Astrocyte (in vitro differentiated cells and primary cell): Measurements from ENCODE around the gene CFAP206. TPM values are rescaled to one million over a fixed set of nuclear protein-coding genes. Genes with fewer than 3 reads are reported as not detected.

Experiments used
- DNase-seq: peaks from one replicate; pipeline ENCODE4 v3.0.0-alpha.2; 2010; ENCODE audit warnings: low read depth
- FAIRE-seq: peaks from 2 replicates; lab custom pipeline; 2011; peaks lifted over from hg19 to GRCh38; lab: Jason Lieb, UNC
- H2AFZ ChIP-seq: 2 replicates; pipeline ENCODE4 v1.6.0; 2012; ENCODE audit warnings: low read depth, low read length, inconsistent platforms
- H3K27ac ChIP-seq: 2 replicates; pipeline ENCODE4 v1.5.1; 2011; ENCODE audit warnings: low read depth, low read length, inconsistent platforms
- H3K27me3 ChIP-seq: 2 replicates; pipeline ENCODE4 v1.6.0; 2011; ENCODE audit warnings: low read length, inconsistent platforms; ENCODE audit not compliant: insufficient read depth
- H3K36me3 ChIP-seq: 2 replicates; pipeline ENCODE4 v1.5.1; 2011; ENCODE audit warnings: low read length, inconsistent platforms; ENCODE audit not compliant: insufficient read depth
- H3K4me1 ChIP-seq: 2 replicates; pipeline ENCODE4 v1.5.1; 2011; ENCODE audit warnings: low read length, inconsistent platforms; ENCODE audit not compliant: insufficient read depth
- H3K4me2 ChIP-seq: 2 replicates; pipeline ENCODE4 v1.6.0; 2012; ENCODE audit warnings: low read length, inconsistent platforms
- H3K4me3 ChIP-seq: 2 replicates; pipeline ENCODE4 v1.5.1; 2011; ENCODE audit warnings: low read depth, mild to moderate bottlenecking, low read length, inconsistent platforms; ENCODE audit not compliant: insufficient read depth
- H3K79me2 ChIP-seq: 2 replicates; pipeline ENCODE4 v1.6.0; 2012; ENCODE audit warnings: mild to moderate bottlenecking, low read length, inconsistent platforms; ENCODE audit not compliant: insufficient read depth
- H3K9ac ChIP-seq: 2 replicates; pipeline ENCODE4 v1.6.0; 2012; ENCODE audit warnings: mild to moderate bottlenecking, low read length, inconsistent platforms
- H3K9me3 ChIP-seq: 2 replicates; pipeline ENCODE4 v1.5.1; 2012; ENCODE audit warnings: low read depth, mild to moderate bottlenecking, low read length, inconsistent platforms; ENCODE audit not compliant: insufficient read depth
- H4K20me1 ChIP-seq: 2 replicates; pipeline ENCODE4 v1.6.0; 2012; ENCODE audit warnings: low read length, inconsistent platforms; ENCODE audit not compliant: insufficient read depth
- H3K27ac Mint-ChIP-seq: one replicate; pipeline ENCODE4 v1.8.0; 2021; ENCODE audit warnings: mild to moderate bottlenecking, mixed read lengths; ENCODE audit not compliant: unreplicated experiment
- H3K27me3 Mint-ChIP-seq: one replicate; pipeline ENCODE4 v1.8.0; 2021; ENCODE audit warnings: low read depth, mixed read lengths; ENCODE audit not compliant: unreplicated experiment
- H3K36me3 Mint-ChIP-seq: one replicate; pipeline ENCODE4 v1.8.0; 2021; ENCODE audit warnings: low read depth, mixed read lengths; ENCODE audit not compliant: unreplicated experiment
- H3K4me1 Mint-ChIP-seq: one replicate; pipeline ENCODE4 v1.8.0; 2021; ENCODE audit warnings: low read depth, mixed read lengths; ENCODE audit not compliant: unreplicated experiment
- H3K4me3 Mint-ChIP-seq: one replicate; pipeline ENCODE4 v1.8.0; 2021; ENCODE audit warnings: mild to moderate bottlenecking, moderate library complexity, mixed read lengths; ENCODE audit not compliant: unreplicated experiment
- H3K9me3 Mint-ChIP-seq: one replicate; pipeline ENCODE4 v1.8.0; 2021; ENCODE audit warnings: mild to moderate bottlenecking, mixed read lengths; ENCODE audit not compliant: unreplicated experiment
- EZH2 ChIP-seq: IDR thresholded peaks from 2 replicates; pipeline ENCODE4 v1.6.1; 2012; ENCODE audit warnings: mild to moderate bottlenecking, low read length, inconsistent platforms; ENCODE audit not compliant: insufficient read depth
- total RNA-seq: library from RNA; stranded (reverse); gene quantifications from 2 replicates; pipeline ENCODE4 v1.2.1, GENCODE V29; 2021
- TF ChIP-seq, protein P1 (sequence below): IDR thresholded peaks from 2 replicates; pipeline ENCODE4 v1.5.1; 2011; ENCODE audit warnings: low read depth, mild to moderate bottlenecking, inconsistent platforms, low read length, moderate library complexity; ENCODE audit not compliant: insufficient read depth

Gene CFAP206
- total RNA-seq, 1 donor from 2014 or later, result 0.79 TPM

DNA sequence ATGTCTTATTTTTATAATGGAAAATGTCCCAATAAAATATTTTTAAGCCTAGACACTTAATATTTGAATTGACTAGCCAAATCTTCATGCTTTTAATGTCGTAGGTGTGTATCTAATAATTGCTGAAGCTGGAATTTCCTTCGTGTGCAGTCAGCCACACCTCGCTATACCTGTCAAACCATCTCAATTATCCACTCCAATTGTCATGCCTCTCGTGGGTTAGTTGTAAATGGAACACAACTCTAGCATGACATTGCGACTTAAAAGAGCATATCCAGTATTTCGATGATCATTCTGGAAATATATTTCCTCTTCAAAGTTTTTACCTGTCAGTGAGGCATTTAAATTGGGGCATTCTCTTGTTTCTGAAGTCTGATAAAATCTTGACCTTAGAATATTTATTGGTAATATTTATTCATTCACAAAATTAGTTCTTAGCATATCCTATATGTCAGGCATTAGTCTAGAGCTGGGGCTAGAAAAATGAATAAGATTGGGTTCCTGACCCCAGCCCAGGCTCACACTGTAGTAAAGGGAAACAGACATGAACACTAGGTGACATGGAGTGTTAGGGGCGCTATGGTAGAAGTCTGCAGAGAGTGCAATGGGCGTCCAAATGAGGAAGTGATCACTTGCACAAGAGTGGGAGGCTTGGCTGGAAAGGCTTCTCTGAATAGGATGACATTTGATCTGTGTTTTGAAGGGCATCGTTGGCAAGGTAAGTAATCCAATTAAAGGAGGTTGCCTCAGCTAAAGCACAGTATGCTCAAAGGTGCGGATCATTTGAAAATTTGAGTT is 11.0 kb upstream of the CFAP206 start:
- no peak for TF ChIP-seq EZH2
- TF ChIP-seq, protein P1, sequence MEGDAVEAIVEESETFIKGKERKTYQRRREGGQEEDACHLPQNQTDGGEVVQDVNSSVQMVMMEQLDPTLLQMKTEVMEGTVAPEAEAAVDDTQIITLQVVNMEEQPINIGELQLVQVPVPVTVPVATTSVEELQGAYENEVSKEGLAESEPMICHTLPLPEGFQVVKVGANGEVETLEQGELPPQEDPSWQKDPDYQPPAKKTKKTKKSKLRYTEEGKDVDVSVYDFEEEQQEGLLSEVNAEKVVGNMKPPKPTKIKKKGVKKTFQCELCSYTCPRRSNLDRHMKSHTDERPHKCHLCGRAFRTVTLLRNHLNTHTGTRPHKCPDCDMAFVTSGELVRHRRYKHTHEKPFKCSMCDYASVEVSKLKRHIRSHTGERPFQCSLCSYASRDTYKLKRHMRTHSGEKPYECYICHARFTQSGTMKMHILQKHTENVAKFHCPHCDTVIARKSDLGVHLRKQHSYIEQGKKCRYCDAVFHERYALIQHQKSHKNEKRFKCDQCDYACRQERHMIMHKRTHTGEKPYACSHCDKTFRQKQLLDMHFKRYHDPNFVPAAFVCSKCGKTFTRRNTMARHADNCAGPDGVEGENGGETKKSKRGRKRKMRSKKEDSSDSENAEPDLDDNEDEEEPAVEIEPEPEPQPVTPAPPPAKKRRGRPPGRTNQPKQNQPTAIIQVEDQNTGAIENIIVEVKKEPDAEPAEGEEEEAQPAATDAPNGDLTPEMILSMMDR, result no peak
- Histone ChIP-seq H3K27me3 (no peaks in the 10 kb centered on the region), H3K4me1 (no peaks in the 10 kb centered on the region), H4K20me1 (no peaks in the 10 kb centered on the region), H3K27ac (no peak overlapping the region), H3K79me2 (no peaks in the 10 kb centered on the region), H3K4me3 (no peak overlapping the region), H3K9me3 (no peaks in the 10 kb centered on the region), H3K9ac (no peak overlapping the region), H2AFZ (no peak overlapping the region), H3K4me2 (no peak overlapping the region), H3K36me3 (no peaks in the 10 kb centered on the region)
- Mint-ChIP-seq H3K4me1 (no peaks in the 10 kb centered on the region), H3K9me3 (peaks cover 2% of the 10 kb centered on the region), H3K27ac (no peak overlapping the region), H3K27me3 (no peaks in the 10 kb centered on the region), H3K4me3 (no peak overlapping the region), H3K36me3 (peaks cover 2% of the 10 kb centered on the region)
- no peak for DNase-seq
- FAIRE-seq, result no peak

GRCh38 chr6:87397656-87398055 is 10.1 kb upstream of the CFAP206 start:
- TF ChIP-seq EZH2, result no peak
- TF ChIP-seq, protein P1, result no peak
- Histone ChIP-seq H3K27ac (no peak overlapping the region), H3K9me3 (no peaks in the 10 kb centered on the region), H3K79me2 (no peaks in the 10 kb centered on the region), H3K36me3 (no peaks in the 10 kb centered on the region), H3K4me3 (no peak overlapping the region), H3K4me2 (no peak overlapping the region), H3K27me3 (no peaks in the 10 kb centered on the region), H3K4me1 (no peaks in the 10 kb centered on the region), H4K20me1 (no peaks in the 10 kb centered on the region), H2AFZ (no peak overlapping the region), H3K9ac (no peak overlapping the region)
- H3K27me3 Mint-ChIP-seq, result no peaks in the 10 kb centered on the region
- H3K4me1 Mint-ChIP-seq, result no peaks in the 10 kb centered on the region
- H3K36me3 Mint-ChIP-seq, result peaks cover 2% of the 10 kb centered on the region
- no peak overlapping the region for H3K4me3 Mint-ChIP-seq
- H3K27ac Mint-ChIP-seq, result no peak overlapping the region
- H3K9me3 Mint-ChIP-seq, result peaks cover 2% of the 10 kb centered on the region
- FAIRE-seq (no peak), DNase-seq (no peak)

- H3K9ac ChIP-seq, result no peak overlapping the region
- H3K36me3 Mint-ChIP-seq, result peaks cover 2% of the 10 kb centered on the region
- no peaks in the 10 kb centered on the region for H3K4me1 ChIP-seq
- H3K27me3 ChIP-seq, result no peaks in the 10 kb centered on the region
- no peak overlapping the region for H3K4me2 ChIP-seq
- TF ChIP-seq, protein P1, result no peak
- TF ChIP-seq EZH2, result no peak
- H3K9me3 ChIP-seq, result no peaks in the 10 kb centered on the region
- H3K27ac Mint-ChIP-seq, result no peak overlapping the region
- H3K4me1 Mint-ChIP-seq, result no peaks in the 10 kb centered on the region
- H3K4me3 Mint-ChIP-seq, result no peak overlapping the region
- H4K20me1 ChIP-seq, result no peaks in the 10 kb centered on the region
- H2AFZ ChIP-seq, result no peak overlapping the region
- no peak overlapping the region for H3K4me3 ChIP-seq
- no peak overlapping the region for H3K27ac ChIP-seq
- no peaks in the 10 kb centered on the region for H3K36me3 ChIP-seq
- H3K79me2 ChIP-seq, result no peaks in the 10 kb centered on the region
- H3K27me3 Mint-ChIP-seq, result no peaks in the 10 kb centered on the region
- peaks cover 2% of the 10 kb centered on the region for H3K9me3 Mint-ChIP-seq
- FAIRE-seq (no peak), DNase-seq (no peak)
Observed at GRCh38 chr6:87401832-87402231, 5.9 kb upstream of the CFAP206 start.
